Measurements from ENCODE around the gene AVP.

Gene AVP

DNA sequence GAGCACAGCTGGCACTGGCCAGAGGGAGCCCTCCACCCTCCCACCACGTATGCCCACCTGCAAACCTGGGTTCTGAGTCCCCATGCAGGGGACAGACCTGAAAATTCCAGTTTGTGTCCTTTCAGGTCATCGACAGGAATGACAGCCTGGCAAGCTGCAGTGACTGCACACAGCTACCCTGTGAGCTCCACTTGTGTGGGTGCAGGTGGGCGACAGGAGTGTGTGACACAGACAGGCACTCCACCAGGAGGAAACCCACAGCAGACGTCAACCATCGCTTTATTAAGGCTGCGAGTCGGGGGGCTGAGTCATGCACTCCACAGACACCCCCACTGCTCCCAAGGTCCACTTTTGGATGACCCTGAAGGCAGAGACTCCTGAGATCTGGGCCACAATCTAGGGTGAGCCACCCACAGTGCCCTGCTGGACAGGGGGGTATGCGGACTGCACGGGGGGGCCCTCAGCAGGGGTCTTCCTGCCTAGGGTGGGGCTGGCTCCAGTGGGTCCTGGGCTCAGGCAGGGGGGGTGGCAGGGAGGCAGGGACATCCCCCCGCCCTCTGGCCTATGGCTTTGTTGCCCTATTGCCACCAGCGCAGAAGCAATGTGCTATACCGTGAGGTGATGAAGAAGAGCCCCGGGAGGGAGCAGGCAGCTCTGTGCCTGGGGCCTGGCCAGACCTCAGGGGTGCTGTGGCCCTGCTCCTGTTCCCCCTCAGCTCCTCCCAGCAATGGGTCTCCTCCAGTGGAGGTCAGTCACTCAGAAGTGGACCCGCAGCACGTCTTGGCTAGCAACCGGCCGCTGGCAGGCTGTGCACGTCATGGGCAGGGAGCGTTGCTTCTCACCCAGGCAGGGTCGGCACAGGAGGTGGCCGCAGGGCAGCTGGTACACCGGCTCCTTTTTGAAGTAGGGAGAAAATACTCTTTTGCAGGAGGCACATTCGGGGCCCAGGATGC, 25.1 kb upstream of the AVP start:
- DNase-seq (ENCODE audit: low spot score) = no peak

DNA sequence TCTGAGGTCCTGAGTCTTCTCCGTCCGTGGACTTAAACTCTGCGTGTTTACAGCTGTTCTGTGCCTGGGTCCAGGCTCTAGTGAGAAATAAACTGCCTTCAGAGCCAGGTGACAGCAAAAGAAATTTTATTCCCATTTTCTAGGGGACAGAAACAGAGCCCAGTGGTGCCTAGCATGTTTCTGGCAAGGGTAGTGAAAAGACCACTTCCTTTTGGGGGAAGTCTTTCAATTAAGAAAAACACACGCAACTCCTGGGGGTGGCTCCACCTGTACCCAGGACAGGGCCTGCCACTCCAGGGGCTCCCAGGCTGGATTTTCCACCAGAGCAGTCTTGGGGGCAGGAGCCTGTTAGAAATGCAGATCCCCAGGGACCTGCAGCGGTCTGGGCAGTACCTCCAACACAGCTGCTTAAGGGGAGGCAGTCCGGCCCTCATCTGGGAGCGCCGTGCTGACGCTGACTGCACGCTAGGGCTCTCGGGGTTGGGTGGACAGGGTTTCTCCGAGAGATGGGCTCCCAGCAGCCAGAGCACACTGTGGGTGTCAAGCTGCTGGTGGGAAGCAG, 23.0 kb upstream of the AVP start:
- DNase-seq (ENCODE audit: low spot score) = no peak

DNA sequence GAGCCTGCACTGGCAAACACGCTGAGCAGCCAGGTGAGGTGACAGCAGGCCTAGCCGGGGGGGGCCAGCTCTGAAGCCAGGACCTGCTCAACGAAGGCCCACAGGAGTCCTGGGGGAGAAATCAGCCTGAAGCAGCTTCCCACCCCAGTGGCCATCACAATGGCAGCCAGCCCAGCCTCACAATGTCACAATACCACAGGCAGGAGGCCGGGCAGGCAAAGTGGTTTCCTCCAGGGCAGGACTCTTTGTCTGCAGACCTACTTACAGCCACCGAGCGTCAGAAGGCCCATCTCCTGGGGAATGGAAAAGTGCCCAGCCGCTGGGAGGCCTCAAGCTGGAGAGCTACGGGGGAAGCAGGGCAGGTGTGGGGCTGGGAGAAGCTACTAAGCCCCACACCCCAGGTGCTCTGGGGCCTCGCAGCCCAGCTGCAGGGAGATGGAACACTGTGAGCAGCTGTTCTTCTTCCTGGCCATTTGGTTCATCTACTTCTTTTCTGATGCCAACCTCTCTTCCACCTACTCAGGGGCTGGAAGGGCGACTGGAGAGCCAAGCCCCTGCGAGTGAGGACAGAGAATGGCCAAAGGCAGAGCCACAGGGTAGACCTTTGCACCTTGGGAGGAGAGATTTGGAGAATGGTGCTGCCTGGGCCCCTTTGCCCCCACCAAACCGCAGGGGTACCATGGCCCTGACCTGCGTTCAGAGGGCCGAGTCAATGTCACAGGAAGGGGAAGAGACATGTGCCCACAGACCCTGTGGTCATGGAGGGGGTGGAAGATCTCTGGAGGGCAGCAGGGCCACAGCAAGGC, 22.3 kb upstream of the AVP start:
- no peak for DNase-seq (ENCODE audit: low spot score)

DNA sequence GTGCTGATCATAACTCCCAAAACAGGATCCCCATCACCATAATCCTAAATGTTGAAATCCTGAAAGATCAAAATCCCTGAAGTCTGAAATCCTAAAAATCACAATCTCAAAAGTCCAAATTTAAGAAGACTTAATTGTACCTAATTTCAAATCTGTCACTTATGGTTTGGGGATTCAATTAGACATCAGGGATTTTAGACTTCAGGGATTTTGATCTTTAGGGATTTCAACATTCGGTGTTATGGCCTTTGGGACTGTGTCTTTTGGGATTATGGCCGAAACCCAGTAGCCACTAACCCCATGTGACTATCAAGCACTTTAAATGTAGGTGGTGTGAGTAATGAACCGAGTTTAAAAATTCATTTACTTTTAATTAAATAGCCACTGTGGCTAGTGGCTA, 21.7 kb upstream of the AVP start:
- no peak for DNase-seq (ENCODE audit: low spot score)

DNA sequence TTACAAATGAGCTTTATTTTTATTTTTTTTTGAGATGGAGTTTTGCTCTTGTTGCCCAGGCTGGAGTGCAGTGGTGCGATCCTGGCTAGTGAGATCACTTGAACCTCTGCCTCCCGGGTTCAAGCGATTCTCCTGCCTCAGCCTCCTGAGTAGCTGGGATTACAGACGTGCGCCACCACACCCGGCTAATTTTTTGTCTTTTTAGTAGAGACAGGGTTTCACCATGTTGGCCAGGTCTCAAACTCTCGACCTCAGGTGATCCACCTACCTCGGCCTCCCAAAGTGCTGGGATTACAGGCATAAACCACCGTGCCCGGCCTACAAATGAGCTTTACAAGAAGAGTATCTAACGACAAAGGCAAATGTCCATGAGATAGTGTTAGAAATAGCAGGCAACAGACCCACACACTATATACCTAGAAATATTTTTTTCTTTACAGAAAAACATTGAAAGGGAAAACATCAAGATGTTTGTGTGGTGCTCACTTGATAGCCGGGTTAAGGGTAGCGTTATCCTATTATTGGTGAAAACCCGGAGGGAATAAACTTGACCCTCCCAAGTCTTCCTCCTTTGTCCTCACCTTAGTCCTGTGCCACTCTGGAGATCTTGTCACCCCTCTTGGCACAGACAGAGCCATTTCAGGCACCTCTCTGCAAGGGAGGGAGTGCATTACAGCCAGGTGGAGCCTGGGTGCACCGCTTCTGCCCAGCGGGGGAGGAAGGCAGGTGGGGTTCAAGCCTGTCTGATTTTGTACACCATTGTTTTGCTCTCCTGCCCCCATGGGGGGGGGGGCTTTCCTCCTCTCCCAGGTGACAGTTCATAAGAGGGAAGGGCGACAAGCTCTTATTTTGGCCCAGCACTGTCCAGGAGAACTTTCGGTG, 21.0 kb upstream of the AVP start:
- DNase-seq (ENCODE audit: low spot score) = no peak

DNA sequence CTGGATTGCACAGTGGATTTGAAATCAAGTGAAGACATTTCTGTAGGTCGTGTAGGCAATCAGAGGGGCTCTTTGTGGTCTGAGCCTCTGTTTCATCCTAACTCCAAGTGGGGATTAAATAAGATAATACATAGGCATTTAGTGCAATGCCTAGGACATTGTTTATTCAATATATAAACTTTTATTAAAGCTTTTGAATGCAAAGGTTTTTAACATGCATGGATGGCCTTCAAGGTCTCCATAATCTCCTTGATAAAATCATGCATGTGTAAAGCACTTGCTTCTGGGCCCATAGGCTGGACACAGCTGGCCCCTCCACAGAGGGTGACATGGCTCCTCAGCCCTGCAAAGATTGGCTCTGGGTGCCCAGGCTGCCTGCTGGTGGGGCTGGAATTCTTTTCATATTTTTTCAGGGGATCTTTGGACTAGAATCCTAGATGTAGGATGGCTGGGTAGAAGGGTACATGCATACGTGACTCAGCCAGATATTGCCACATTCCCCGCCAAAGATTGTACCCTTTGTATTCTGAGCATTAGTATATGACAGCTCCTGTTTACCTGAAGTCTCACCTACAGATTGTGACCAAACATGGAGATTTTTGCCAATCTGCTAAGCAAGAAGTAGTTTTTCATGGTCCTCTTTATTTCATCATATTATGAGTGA, 19.0 kb upstream of the AVP start:
- no peak for DNase-seq (ENCODE audit: low spot score)

DNA sequence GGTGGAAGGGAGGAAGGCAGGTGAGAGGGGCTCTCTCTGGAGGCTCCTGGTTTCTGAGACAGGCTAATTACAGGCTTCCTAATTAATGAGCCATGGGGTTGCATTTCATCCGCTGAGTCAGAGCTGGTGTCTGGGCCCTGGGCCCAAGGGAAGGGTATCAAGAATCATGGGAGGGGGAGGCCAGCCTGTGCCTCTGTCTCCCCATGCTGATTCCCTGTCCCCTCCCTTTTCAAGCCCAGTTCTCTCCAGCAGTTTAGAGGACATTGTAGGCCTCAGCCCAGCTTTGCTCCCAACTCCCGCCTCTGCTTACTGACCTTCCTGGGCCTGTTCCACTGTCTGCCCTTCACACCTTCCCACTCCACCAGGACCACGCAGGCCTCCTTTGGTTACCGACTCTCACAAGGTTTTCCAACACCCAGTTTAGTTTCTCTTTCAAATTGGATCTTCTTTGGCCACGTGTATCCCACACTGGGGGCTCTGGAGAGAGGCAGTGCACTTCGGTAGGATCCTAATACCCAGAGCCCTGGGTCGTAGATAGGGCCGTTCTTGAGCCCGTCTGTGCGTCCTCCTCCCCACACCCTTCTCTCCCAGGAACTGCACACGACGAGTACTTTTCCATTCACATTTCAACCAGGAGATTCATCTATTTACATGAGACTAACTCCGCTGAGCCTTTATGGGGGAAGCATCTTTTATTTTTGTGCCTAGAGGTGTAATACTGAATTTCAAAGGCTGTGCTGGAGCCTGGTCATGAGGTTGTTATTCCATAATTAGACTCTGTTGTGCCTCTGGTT, 18.2 kb upstream of the AVP start:
- DNase-seq (ENCODE audit: low spot score) = no peak

DNA sequence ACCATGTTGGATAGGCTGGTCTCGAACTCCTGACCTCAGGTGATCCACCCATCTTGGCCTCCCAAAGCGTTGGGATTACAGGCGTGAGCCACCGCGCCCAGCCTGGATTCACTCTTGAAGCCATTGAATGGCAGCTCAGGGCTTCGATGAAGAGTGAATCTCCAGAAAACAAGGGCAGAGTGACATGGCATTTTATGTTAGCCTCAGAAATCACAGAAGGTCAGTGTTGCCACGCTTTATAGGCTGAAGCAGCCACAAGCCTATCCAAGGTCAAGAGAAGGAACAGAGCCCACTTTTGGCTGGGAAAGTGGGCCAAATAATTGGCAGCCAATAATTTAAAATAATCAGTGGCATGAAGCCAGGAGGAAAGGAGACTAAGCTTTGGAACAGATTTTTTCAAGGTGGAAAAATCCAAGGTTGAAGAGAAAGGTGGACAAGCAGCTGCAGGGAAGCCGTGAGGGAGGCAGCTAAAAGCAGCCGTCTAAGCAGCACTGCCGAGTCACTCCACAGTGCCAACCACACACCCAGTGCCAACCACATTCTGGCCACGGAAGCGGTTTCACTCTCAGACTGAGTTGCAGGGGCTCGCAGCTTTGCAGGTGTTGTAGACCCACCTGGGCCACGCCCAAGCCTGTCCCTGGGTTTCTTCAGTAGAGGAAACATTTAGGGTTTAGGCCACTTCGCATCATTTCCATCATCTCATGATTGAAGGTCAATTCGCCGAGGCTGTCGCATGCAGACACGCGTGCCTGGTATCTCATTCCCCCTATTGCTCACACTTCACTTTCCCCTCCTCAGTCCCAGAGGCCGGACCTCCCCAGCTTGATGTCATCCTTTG, 17.4 kb upstream of the AVP start:
- no peak for DNase-seq (ENCODE audit: low spot score)

DNA sequence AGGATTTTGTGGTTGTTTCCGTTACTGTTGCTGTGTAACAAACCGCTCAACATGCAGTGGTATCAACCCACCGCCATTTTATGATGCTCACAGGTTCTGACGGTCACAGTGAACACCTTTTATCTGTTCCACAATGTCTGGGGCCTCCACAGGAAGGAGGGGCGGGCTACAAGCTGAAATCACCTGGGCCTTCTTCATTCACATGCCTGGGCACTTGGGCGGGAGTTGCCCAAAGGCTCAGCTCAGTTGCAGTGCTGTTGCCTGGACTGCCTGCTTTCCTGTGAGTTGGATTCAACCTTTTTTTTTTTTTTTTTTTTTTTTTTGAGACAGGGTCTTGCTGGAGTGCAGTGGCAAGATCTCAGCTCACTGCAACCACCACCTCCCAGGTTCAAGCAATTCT, 16.7 kb upstream of the AVP start:
- DNase-seq (ENCODE audit: low spot score) = no peak

DNA sequence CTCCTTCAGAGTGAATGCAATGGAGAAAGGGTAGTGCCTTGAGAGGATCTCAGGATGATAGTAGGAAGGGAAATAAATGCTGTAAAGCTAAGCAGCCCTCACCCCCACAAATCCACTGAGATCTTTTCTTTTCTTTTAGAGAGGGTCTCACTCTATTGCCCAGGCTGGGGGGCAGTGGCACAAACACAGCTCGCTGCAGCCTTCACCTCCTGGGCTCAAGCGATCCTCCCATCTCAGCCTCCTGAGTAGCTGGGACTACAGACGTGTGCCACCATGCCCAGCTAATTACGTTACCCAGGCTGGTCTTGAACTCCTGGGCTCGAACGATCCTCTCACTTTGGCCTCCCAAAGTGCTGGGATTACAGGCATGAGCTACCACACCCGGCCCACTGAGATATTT, 16.0 kb upstream of the AVP start:
- DNase-seq (ENCODE audit: low spot score) = no peak

DNA sequence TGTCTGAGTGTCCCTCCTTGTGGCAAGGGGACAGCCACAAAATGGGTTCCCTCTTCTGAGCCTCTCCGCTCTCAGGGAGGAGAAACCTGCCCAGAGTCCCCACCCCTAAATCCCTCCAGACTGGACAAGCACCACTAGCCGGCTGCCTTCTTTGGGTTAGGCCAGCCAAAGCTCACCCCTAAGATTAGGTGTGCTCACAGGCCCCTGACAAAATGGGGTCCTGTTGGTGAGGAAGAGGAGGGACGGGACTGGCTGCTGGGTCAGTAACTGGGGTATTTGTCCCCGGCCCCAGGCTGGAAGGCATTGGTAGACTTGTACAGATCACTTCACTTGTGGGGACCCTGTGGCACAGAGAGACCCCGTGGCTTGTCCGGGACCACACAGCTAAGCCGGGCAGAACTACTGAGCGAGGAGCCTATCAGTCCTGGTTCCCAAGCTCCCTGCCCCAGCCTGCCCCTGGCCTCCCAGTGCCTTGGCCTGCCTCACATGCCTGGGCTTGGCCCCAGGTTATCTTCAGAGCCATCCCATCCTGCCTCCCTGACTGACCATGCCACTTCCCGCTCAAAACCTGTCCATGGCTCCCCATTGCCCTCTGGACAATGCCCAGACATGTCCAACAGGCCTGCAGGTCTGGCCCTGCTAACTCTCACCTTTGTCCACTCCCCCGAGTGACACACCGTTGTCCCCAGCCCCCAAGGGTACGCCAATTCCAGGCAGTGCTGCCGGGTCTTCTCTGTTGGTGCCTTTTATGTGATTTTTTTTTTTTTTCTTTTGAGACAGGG, 10.5 kb upstream of the AVP start:
- DNase-seq (ENCODE audit: low spot score) = no peak

DNA sequence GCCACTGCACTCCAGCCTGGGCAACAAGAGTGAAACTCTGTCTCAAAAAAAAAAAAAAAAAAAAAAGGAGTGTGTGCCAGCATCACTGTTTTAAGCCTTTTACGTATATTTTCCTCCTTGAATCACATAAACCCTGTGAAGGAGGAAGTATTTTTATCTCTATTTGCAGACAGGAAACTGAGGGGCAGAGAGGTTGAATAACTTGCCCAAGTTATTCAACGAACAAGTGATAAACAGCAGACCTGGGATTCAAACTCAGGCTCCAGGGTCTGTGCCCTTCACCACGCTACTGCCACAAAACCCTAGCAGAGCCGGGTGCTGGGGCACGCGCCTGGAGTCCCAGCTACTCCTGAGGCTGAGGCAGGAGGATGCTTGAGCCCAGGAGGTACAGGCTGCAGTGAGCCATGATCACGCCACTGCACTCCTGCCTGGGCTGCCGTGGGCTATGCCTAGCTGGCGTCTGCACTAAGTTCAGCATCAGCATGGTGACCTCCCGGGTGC, 9.4 kb upstream of the AVP start:
- DNase-seq (ENCODE audit: low spot score) = no peak

DNA sequence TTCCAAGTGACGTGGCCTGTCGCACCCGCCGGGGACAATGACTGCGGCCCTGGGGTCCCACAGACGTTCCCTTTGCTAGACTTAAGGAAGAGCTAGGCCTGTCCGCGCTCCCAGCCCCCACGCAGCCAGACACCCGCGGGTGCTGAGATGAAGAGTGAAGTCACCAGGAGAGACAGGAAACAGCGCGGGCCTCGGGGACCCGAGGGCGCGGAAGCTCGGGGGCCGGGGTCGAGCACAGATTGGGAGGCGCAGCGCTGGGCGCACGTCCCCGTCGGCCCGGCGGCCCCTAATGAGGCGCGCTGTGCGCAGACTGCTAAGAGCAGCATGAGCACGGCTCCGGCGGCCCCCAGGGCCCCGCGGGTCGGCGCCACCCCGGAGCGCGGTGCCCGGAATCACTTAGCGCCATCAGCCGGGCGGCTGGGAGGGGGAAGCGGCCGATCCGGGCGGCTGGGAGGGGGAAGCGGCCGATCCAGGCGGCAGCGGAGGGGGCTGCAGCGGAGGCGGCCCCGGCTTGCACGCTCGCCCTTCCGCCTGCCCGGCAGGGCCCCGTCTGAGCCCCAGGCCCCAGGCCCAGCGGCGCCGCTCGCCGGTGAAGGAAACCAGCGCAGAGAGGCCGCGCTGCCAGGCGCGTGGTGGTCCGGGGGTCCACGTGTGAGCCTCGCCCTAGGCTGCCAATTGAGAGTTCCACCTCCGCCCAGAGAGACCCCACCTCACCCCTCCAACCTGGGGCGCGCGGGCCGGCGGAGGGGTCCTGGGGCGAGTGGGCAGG, 8.3 kb upstream of the AVP start:
- peak; percentile 59 for DNase-seq (ENCODE audit: low spot score)

DNA sequence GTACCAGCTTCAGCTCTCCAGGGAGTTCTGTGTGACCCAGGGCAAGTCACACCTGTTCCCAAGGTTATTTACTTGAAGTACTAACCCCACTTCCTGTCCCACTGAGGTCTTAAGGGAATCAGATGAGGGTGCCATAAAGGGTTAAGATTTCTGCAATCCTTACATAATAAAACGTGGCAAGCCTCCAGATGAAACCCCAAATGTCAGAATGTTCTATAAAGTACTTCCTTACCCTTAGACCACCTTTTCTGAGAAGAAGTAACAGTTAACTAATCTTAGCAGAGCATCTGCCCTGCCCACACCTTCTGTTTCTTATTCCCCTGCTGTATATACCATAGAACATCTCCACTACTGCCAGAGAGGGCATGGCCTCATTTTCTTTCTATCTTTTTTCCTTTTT, 6.0 kb upstream of the AVP start:
- DNase-seq (ENCODE audit: low spot score) = no peak

DNA sequence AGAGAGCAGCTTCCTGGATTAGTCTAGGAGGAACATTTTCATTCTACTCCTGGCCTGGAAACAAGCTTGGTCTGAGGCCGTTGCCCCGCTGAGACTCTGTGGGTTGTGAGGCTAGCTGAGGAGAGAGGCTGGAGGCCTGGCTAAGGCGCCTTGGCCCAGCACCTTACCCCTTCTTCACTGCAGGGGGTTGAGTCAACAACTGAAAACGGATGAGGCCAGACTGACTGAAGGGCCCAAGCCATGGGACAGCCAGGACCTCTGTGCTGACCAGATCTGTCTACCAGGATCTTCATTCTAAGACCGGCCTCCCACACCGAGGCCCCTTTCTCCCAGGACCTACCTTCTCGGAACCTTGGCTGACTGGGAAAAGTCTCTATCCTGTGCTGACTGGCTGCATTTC, 3.5 kb upstream of the AVP start:
- DNase-seq (ENCODE audit: low spot score) = no peak

DNA sequence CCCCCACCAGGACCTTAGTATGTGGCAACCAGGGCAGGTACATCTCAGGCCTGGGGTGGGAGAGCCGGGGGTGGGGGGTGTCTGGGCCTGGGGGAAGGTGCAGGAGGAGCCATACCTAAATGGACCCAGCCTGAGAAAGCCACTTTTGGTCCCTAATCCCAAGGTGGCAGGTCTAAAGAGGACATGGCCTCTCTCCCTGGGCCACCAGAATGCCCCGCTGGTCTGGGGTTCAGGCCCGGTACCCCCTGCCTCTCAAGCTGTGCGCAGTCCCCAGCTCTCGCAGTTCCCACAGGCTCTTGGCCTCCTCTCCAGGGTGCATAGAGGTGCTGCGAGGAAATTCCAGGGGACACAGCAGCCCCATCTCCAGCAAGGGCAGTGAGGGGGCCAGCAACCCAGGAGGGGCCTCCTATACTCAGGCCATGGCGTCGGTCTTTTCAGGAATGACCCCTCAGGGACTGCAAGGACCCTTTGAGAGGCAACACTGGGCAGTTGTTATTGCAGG, 1.1 kb upstream of the AVP start:
- DNase-seq (ENCODE audit: low spot score) = no peak

DNA sequence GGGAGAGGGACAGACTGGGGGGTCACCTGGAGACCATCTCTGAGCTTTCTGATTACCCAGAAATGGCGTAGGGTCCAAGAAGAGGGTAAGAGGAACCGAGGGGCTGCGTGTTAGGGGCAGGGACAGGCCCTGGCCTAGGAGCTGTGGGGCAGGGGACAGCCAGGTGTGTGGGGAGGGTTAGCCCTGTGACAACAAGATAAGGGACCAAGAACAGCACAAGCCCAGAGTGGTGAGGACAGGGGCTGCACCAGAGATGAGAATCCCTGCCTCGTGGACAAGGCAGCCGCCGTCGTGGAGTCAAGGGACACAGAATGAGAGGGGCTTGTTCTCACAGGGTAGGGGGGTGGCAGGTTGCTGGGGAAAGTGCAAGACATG, 449 bp upstream of the AVP start:
- DNase-seq (ENCODE audit: low spot score) = no peak

Measured in germinal center (tissue), 1 donor.